Muscle layer of duodenum (tissue), 2 donors: ENCODE data around the gene TEFM.
"Not testable (repeated sequence)": the region's sequence is repeated elsewhere in the genome, so short reads cannot be mapped to it uniquely, and the experiment has no call there.

ENCODE experiments used
- H3K27ac ChIP-seq: one replicate; pipeline ENCODE4 v1.7.0; 2013; ENCODE audit warnings: mild to moderate bottlenecking, low read length
- H3K27me3 ChIP-seq: one replicate; pipeline ENCODE4 v1.7.0; 2013; ENCODE audit warnings: low read depth, mild to moderate bottlenecking, control low read depth, low read length
- H3K36me3 ChIP-seq, 2 donors: one replicate each; pipeline ENCODE4 v1.7.0; 2013; ENCODE audit warnings: low read length in 2 of 2, control low read depth in 1 of 2, mild to moderate bottlenecking in 1 of 2; ENCODE audit not compliant: insufficient read depth in 2 of 2, control insufficient read depth in 1 of 2
- H3K4me1 ChIP-seq, 2 donors: one replicate each; pipeline ENCODE4 v1.7.0; 2013; ENCODE audit warnings: low read length in 2 of 2, mild to moderate bottlenecking in 2 of 2, control low read depth in 1 of 2, moderate library complexity in 1 of 2; ENCODE audit not compliant: insufficient read depth in 2 of 2, control insufficient read depth in 1 of 2
- H3K4me3 ChIP-seq, 2 donors: one replicate each; pipeline ENCODE4 v1.7.0; 2013; ENCODE audit warnings: low read length in 2 of 2, low read depth in 1 of 2, mild to moderate bottlenecking in 1 of 2
- H3K9me3 ChIP-seq, 2 donors: one replicate each; pipeline ENCODE4 v1.7.0; 2013; ENCODE audit warnings: low read length in 2 of 2, control low read depth in 1 of 2, mild to moderate bottlenecking in 1 of 2; ENCODE audit not compliant: control insufficient read depth in 1 of 2
- donor health status: healthy.

The TEFM gene

GRCh38 chr17:30931582-30931981 is 25.5 kb upstream of the TEFM start:
- H3K4me3 ChIP-seq, result not testable (repeated sequence)

GRCh38 chr17:30930495-30930894 is 24.5 kb upstream of the TEFM start:
- no peak overlapping the region for H3K4me3 ChIP-seq
- H3K27me3 ChIP-seq, result no peaks in the 10 kb centered on the region
- no peaks in the 10 kb centered on the region for H3K9me3 ChIP-seq
- no peaks in the 10 kb centered on the region for H3K36me3 ChIP-seq
- no peaks in the 10 kb centered on the region for H3K4me1 ChIP-seq
- H3K27ac ChIP-seq, result no peak overlapping the region

More at GRCh38 chr17:30931582-30931981, 25.5 kb upstream of the TEFM start:
- H3K27ac ChIP-seq, H3K36me3 ChIP-seq, H3K9me3 ChIP-seq, H3K4me1 ChIP-seq, H3K27me3 ChIP-seq: not testable (repeated sequence)

GRCh38 chr17:30929861-30930260 is 23.8 kb upstream of the TEFM start:
- not testable (repeated sequence) for H3K4me3 ChIP-seq, H3K9me3 ChIP-seq, H3K4me1 ChIP-seq, H3K36me3 ChIP-seq, H3K27ac ChIP-seq, H3K27me3 ChIP-seq

GRCh38 chr17:30929081-30929633 is 23.1 kb upstream of the TEFM start:
- H3K27me3 ChIP-seq, result no peaks in the 10 kb centered on the region
- no peaks in the 10 kb centered on the region for H3K4me1 ChIP-seq
- H3K9me3 ChIP-seq, result no peaks in the 10 kb centered on the region
- H3K27ac ChIP-seq, result no peak overlapping the region
- H3K4me3 ChIP-seq, result no peak overlapping the region
- H3K36me3 ChIP-seq, result no peaks in the 10 kb centered on the region

- no peak overlapping the region for H3K4me3 ChIP-seq
- no peaks in the 10 kb centered on the region for H3K9me3 ChIP-seq
- no peaks in the 10 kb centered on the region for H3K4me1 ChIP-seq
- H3K27ac ChIP-seq, result no peak overlapping the region
- no peaks in the 10 kb centered on the region for H3K27me3 ChIP-seq
- H3K36me3 ChIP-seq, result no peaks in the 10 kb centered on the region
These were observed 22.5 kb upstream of the TEFM start for GRCh38 chr17:30928584-30928983.

GRCh38 chr17:30927756-30928155 is 21.7 kb upstream of the TEFM start:
- Histone ChIP-seq H3K4me1 (peaks cover 0 to 2% of the 10 kb centered on the region in 2 donors), H3K27me3 (peaks cover 4% of the 10 kb centered on the region), H3K36me3 (no peaks in the 10 kb centered on the region), H3K27ac (no peak overlapping the region), H3K4me3 (no peak overlapping the region), H3K9me3 (no peaks in the 10 kb centered on the region)

- Histone ChIP-seq H3K4me3 (no peak overlapping the region), H3K4me1 (peaks cover 0 to 9% of the 10 kb centered on the region in 2 donors), H3K36me3 (no peaks in the 10 kb centered on the region), H3K9me3 (no peaks in the 10 kb centered on the region), H3K27me3 (peaks cover 7% of the 10 kb centered on the region), H3K27ac (no peak overlapping the region)
These were observed 20.5 kb upstream of the TEFM start for GRCh38 chr17:30926516-30926915.

GRCh38 chr17:30924341-30924740 is 18.3 kb upstream of the TEFM start:
- Histone ChIP-seq H3K36me3 (no peaks in the 10 kb centered on the region), H3K4me1 (peaks cover 0 to 9% of the 10 kb centered on the region in 2 donors), H3K4me3 (no peak overlapping the region), H3K27me3 (peaks cover 7% of the 10 kb centered on the region), H3K9me3 (no peaks in the 10 kb centered on the region), H3K27ac (no peak overlapping the region)

GRCh38 chr17:30922235-30923030 is 16.4 kb upstream of the TEFM start:
- peak overlapping the region; percentile 46 to 70 for H3K4me3 ChIP-seq
- peaks cover 7% of the 10 kb centered on the region for H3K27me3 ChIP-seq
- H3K36me3 ChIP-seq, result no peaks in the 10 kb centered on the region
- H3K4me1 ChIP-seq, result peaks cover 0 to 9% of the 10 kb centered on the region in 2 donors
- no peaks in the 10 kb centered on the region for H3K9me3 ChIP-seq
- H3K27ac ChIP-seq, result no peak overlapping the region

- H3K36me3 ChIP-seq, result no peaks in the 10 kb centered on the region
- H3K27ac ChIP-seq, result no peak within 1 kb of the TSS
- H3K4me1 ChIP-seq, result peaks cover 0 to 9% of the 10 kb centered on the region in 2 donors
- peaks cover 7% of the 10 kb centered on the region for H3K27me3 ChIP-seq
- no peaks in the 10 kb centered on the region for H3K9me3 ChIP-seq
- peak within 1 kb of the TSS; percentile 46 to 70 for H3K4me3 ChIP-seq
These were observed 15.6 kb upstream of the TEFM start, which contains the start of gene ADAP2 for GRCh38 chr17:30921544-30922196. TSS of gene ADAP2 (plus strand) at chr17:30921945. CDS start at chr17:30922015, 70 bp downstream.

GRCh38 chr17:30920683-30921543 is 14.9 kb upstream of the TEFM start:
- H3K9me3 ChIP-seq, result no peaks in the 10 kb centered on the region
- H3K27me3 ChIP-seq, result peaks cover 7% of the 10 kb centered on the region
- no peak overlapping the region for H3K27ac ChIP-seq
- H3K36me3 ChIP-seq, result no peaks in the 10 kb centered on the region
- peak overlapping the region; percentile 46 to 70 for H3K4me3 ChIP-seq
- peaks cover 0 to 9% of the 10 kb centered on the region in 2 donors for H3K4me1 ChIP-seq
